Endothelial cell of umbilical vein (primary cell): ENCODE data around the gene C1R. TPM values are rescaled to one million over a fixed set of nuclear protein-coding genes. Genes with fewer than 3 reads are reported as not detected.

ENCODE experiments used
- BruUV-seq: library from RNA; stranded (reverse); fragments of 400-500 nt; replicated peaks from 2 replicates; lab custom pipeline; 2021; lab: Mats Ljungman, UMichigan
- CTCF ChIA-PET: fragments of 300-600, 350-600 bp; sonication (Branson Sonifier 250); formaldehyde crosslinking; loops from one replicate; lab custom pipeline; 2021; ENCODE audit warnings: antibody characterized with exemption, inconsistent platforms; lab: Charles Lee
- POLR2A ChIA-PET: fragments of 300-600, 350-600 bp; sonication (Branson Sonifier 250); formaldehyde crosslinking; loops from one replicate; lab custom pipeline; 2021; ENCODE audit warnings: antibody characterized with exemption, inconsistent platforms; lab: Charles Lee
- DNase-seq: peaks from one replicate; pipeline ENCODE4 v3.0.0-alpha.2; 2011; ENCODE audit warnings: low read depth, low spot score
- FAIRE-seq: peaks from 2 replicates; lab custom pipeline; 2011; peaks lifted over from hg19 to GRCh38; lab: Jason Lieb, UNC
- H2AFZ ChIP-seq: 2 replicates; pipeline ENCODE4 v1.6.0; 2012; ENCODE audit warnings: low read depth, low read length, control low read depth, inconsistent platforms
- H3K27ac ChIP-seq: 2 replicates; pipeline ENCODE4 v1.5.1; 2011; ENCODE audit warnings: low read depth, mild to moderate bottlenecking, control low read depth, low read length, moderate library complexity; ENCODE audit not compliant: insufficient read depth
- H3K27me3 ChIP-seq, 2 experiments: 2 replicates each; pipeline versions ENCODE4 v1.6.0 to v1.6.1; 2011; ENCODE audit warnings: low read length in 2 of 2, mixed read lengths in 1 of 2; ENCODE audit not compliant: control insufficient read depth in 2 of 2, insufficient read depth in 2 of 2
- H3K36me3 ChIP-seq, 2 experiments: 2 replicates in 1 of 2; 3 replicates in 1 of 2; pipeline ENCODE4 v1.5.1; 2011; ENCODE audit warnings: low read length in 2 of 2, mild to moderate bottlenecking in 1 of 2, moderate library complexity in 1 of 2; ENCODE audit not compliant: control insufficient read depth in 2 of 2, insufficient read depth in 2 of 2; ENCODE audit errors: extremely low read depth in 1 of 2
- H3K4me1 ChIP-seq: 3 replicates; pipeline ENCODE4 v1.5.1; 2011; ENCODE audit warnings: mild to moderate bottlenecking, low read length; ENCODE audit not compliant: control insufficient read depth, insufficient read depth; ENCODE audit errors: extremely low read depth
- H3K4me2 ChIP-seq: 2 replicates; pipeline ENCODE4 v1.6.1; 2011; ENCODE audit warnings: low read length, control low read depth, mixed read lengths; ENCODE audit not compliant: insufficient read depth
- H3K4me3 ChIP-seq, 3 experiments: fragments of 200-600 bp in 1 of 3; sonication (generic), shearing (Covaris generic) in 1 of 3; replicated peaks in 1 of 3; 2 replicates each; pipeline ENCODE4 v1.5.1; 2011 to 2016; ENCODE audit warnings: control low read depth in 3 of 3, low read length in 3 of 3, mild to moderate bottlenecking in 2 of 3, inconsistent platforms in 1 of 3, low read depth in 1 of 3, moderate library complexity in 1 of 3; ENCODE audit not compliant: insufficient read depth in 1 of 3
- H3K79me2 ChIP-seq: 2 replicates; pipeline ENCODE4 v1.6.0; 2012; ENCODE audit warnings: low read length, inconsistent platforms; ENCODE audit not compliant: control insufficient read depth, insufficient read depth
- H3K9ac ChIP-seq: replicated peaks from 2 replicates; pipeline ENCODE3; 2011; ENCODE audit warnings: low read length, control low read depth; ENCODE audit not compliant: insufficient read depth; ENCODE audit errors: extremely low read depth
- H3K9me1 ChIP-seq: replicated peaks from 3 replicates; pipeline ENCODE4 v1.6.0; 2011; ENCODE audit warnings: mild to moderate bottlenecking, low read length; ENCODE audit not compliant: control insufficient read depth, insufficient read depth; ENCODE audit errors: extremely low read depth
- H3K9me3 ChIP-seq: replicated peaks from 2 replicates; pipeline ENCODE4 v1.5.1; 2012; ENCODE audit warnings: low read length, inconsistent platforms; ENCODE audit not compliant: control insufficient read depth, insufficient read depth
- H4K20me1 ChIP-seq: replicated peaks from 2 replicates; pipeline ENCODE3; 2011; ENCODE audit warnings: mild to moderate bottlenecking, low read length; ENCODE audit not compliant: control insufficient read depth, insufficient read depth; ENCODE audit errors: extremely low read depth
- EZH2 ChIP-seq: IDR thresholded peaks from 2 replicates; pipeline ENCODE4 v1.6.1; 2012; ENCODE audit warnings: borderline replicate concordance, low read depth, mild to moderate bottlenecking, moderate library complexity, low read length, inconsistent platforms; ENCODE audit not compliant: severe bottlenecking
- FOS ChIP-seq: IDR thresholded peaks from 2 replicates; pipeline ENCODE4 v1.6.1; 2011; ENCODE audit warnings: mild to moderate bottlenecking, low read length, moderate library complexity, borderline replicate concordance; ENCODE audit not compliant: insufficient read depth
- GATA2 ChIP-seq: IDR thresholded peaks from 2 replicates; pipeline ENCODE4 v1.7.0; 2011; ENCODE audit warnings: low read depth, mild to moderate bottlenecking, moderate library complexity, mixed read lengths, low read length; ENCODE audit not compliant: insufficient read length, insufficient read depth
- JUN ChIP-seq: IDR thresholded peaks from 2 replicates; pipeline ENCODE4 v1.6.1; 2011; ENCODE audit warnings: borderline replicate concordance, low read depth; ENCODE audit not compliant: insufficient read length, insufficient read depth
- MYC ChIP-seq: IDR thresholded peaks from one replicate; pipeline ENCODE4 v1.6.1; 2011; ENCODE audit warnings: mild to moderate bottlenecking, low read depth, low read length
- POLR2A ChIP-seq: IDR thresholded peaks from 2 replicates; pipeline ENCODE4 v1.6.1; 2012; ENCODE audit warnings: low read depth, mild to moderate bottlenecking, control low read depth, low read length
- POLR2AphosphoS5 ChIP-seq: IDR thresholded peaks from 2 replicates; pipeline ENCODE4 v1.6.1; 2012; ENCODE audit warnings: low read depth, mild to moderate bottlenecking, control low read depth, low read length, moderate library complexity; ENCODE audit not compliant: insufficient read depth
- dilution Hi-C: fragments of 300-500 bp; cut with MboI; formaldehyde crosslinking; loops from one replicate; pipeline ENCODE4 v1.15.0; 2019; ENCODE audit warnings: low sequenced_read_pairs; ENCODE audit not compliant: extremely low pct_ligation_motif_present
- intact Hi-C: fragments of 100-400 bp; cut with micrococcal nuclease; formaldehyde crosslinking; loops from one replicate; pipeline ENCODE4 v1.10.0; 2022
- polyA plus RNA-seq, 4 experiments: library from polyadenylated mRNA; depleted of rRNA in 3 of 4; stranded (reverse) in 3 of 4; unstranded in 1 of 4; fragments of >200 nt; gene quantifications; 2 replicates each; pipeline versions ENCODE4 v1.2.1 to v1.2.3, GENCODE V29; 2011 to 2012; ENCODE audit warnings: missing spikeins in 1 of 4
- total RNA-seq: library from RNA; stranded (reverse); gene quantifications from 2 replicates; pipeline ENCODE4 v1.2.3, GENCODE V29; 2021
- TF ChIP-seq, protein P1 (sequence below), 2 donors: IDR thresholded peaks; 1 replicate in 1 of 2; 2 replicates in 1 of 2; pipeline ENCODE4 v1.5.1; 2011; ENCODE audit warnings: low read length in 2 of 2, mild to moderate bottlenecking in 2 of 2, moderate library complexity in 2 of 2, control low read depth in 1 of 2, inconsistent platforms in 1 of 2, low read depth in 1 of 2; ENCODE audit not compliant: insufficient read depth in 1 of 2; ENCODE audit errors: extremely low read depth in 1 of 2
- TF ChIP-seq, protein P2 (sequence below): IDR thresholded peaks from 2 replicates; pipeline ENCODE4 v1.6.1; 2011; ENCODE audit not compliant: insufficient read depth, insufficient read length

C1R gene
- total and polyA plus RNA-seq, 2 donors (not counting 3 experiments of a cell fraction or from before 2014, with no cell fraction given), result 3.6 to 5.8 TPM

DNA sequence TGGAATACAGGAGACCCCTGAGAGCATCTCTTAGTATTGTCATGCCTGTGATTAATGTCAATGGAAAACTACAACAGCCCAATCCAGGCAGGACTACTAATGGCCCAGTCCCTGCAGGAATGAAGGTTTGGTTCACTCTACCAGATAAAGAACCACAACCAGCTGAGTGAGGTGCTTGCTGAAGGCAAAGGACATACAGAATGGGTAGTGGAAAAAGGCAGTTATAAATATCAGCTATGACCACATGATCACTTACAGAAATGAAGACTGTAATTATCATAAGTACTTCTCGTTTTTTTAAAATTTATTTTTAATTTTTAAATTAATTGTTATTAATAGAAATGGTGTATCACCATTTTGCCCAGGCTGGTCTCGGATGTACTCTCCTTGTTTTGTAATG, 56.8 kb downstream of the C1R start:
- intact Hi-C loops, result no loop called here
- DNase-seq (no peak), FAIRE-seq (no peak)
- Histone ChIP-seq H2AFZ (no peak overlapping the region), H3K27me3 (peaks cover 5 to 8% of the 10 kb centered on the region in 2 experiments), H3K9me3 (no peaks in the 10 kb centered on the region), H3K4me1 (no peaks in the 10 kb centered on the region), H3K27ac (no peak overlapping the region), H3K79me2 (no peaks in the 10 kb centered on the region), H3K36me3 (no peaks in the 10 kb centered on the region), H4K20me1 (no peaks in the 10 kb centered on the region), H3K4me3 (no peak overlapping the region), H3K9ac (no peak overlapping the region), H3K9me1 (no peaks in the 10 kb centered on the region), H3K4me2 (no peak overlapping the region)
- no TSS peak for BruUV-seq
- dilution Hi-C loops, result no loop called here
- ChIA-PET POLR2A (no interaction called here), CTCF (no interaction called here)
- TF ChIP-seq FOS, result no peak
- TF ChIP-seq MYC, result no peak
- TF ChIP-seq JUN, result no peak
- TF ChIP-seq, protein P1, sequence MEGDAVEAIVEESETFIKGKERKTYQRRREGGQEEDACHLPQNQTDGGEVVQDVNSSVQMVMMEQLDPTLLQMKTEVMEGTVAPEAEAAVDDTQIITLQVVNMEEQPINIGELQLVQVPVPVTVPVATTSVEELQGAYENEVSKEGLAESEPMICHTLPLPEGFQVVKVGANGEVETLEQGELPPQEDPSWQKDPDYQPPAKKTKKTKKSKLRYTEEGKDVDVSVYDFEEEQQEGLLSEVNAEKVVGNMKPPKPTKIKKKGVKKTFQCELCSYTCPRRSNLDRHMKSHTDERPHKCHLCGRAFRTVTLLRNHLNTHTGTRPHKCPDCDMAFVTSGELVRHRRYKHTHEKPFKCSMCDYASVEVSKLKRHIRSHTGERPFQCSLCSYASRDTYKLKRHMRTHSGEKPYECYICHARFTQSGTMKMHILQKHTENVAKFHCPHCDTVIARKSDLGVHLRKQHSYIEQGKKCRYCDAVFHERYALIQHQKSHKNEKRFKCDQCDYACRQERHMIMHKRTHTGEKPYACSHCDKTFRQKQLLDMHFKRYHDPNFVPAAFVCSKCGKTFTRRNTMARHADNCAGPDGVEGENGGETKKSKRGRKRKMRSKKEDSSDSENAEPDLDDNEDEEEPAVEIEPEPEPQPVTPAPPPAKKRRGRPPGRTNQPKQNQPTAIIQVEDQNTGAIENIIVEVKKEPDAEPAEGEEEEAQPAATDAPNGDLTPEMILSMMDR (IDR thresholded peaks at IDR 0.05; ENCODE audit: extremely low read depth in 1 of 2, insufficient read depth in 1 of 2, low read depth in 1 of 2, low read length in 2 of 2), result no peak
- no peak for TF ChIP-seq GATA2
- TF ChIP-seq POLR2AphosphoS5, result no peak
- TF ChIP-seq POLR2A, result no peak
- TF ChIP-seq, protein P2, sequence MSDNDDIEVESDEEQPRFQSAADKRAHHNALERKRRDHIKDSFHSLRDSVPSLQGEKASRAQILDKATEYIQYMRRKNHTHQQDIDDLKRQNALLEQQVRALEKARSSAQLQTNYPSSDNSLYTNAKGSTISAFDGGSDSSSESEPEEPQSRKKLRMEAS, result no peak
- TF ChIP-seq EZH2, result no peak
